ENCODE measurements around the gene ANO6. TPM values are rescaled to one million over a fixed set of nuclear protein-coding genes. Genes with fewer than 3 reads are reported as not detected.

The ANO6 gene
- total and polyA plus RNA-seq, 2 donors (not counting 1 experiment from before 2014, with no cell fraction given): 6.6 to 19.5 TPM

GRCh38 chr12:45431126-45431525, 215.2 kb downstream of the ANO6 start:
- H3K4me1 ChIP-seq (ENCODE audit: control insufficient read depth in 2 of 2, insufficient read depth in 2 of 2, low read length in 2 of 2): no peaks in the 10 kb centered on the region
- ATAC-seq (ENCODE audit: low read depth) (no peak), DNase-seq (no peak)
- no peak overlapping the region for H3K4me3 ChIP-seq (ENCODE audit: control extremely low read depth in 1 of 5, extremely low read depth in 1 of 5, insufficient read depth in 1 of 5, low read depth in 2 of 5, low read length in 4 of 5)
- no peaks in the 10 kb centered on the region for H3K79me2 ChIP-seq (ENCODE audit: control insufficient read depth, insufficient read depth, low read length)
- no peaks in the 10 kb centered on the region for H3K9me3 ChIP-seq (ENCODE audit: control extremely low read depth in 1 of 3, control insufficient read depth in 2 of 3, insufficient read depth in 1 of 3, low read length in 2 of 3)
- no peak overlapping the region for H3K27ac ChIP-seq (ENCODE audit: low read length in 2 of 2)
- intact Hi-C loops (cut with micrococcal nuclease): no loop called here
- POLR2A ChIA-PET: no interaction called here
- H3K9ac ChIP-seq (ENCODE audit: low read length): no peak overlapping the region
- H4K20me1 ChIP-seq (ENCODE audit: control insufficient read depth, insufficient read depth, low read length, poor library complexity, severe bottlenecking): no peaks in the 10 kb centered on the region
- Mint-ChIP-seq H3K27ac (no peak overlapping the region), H3K4me3 (no peak overlapping the region), H3K4me1 (no peaks in the 10 kb centered on the region), H3K9me3 (ENCODE audit: insufficient read depth) (no peaks in the 10 kb centered on the region), H3K27me3 (no peaks in the 10 kb centered on the region)
- H3K4me2 ChIP-seq (replicated peaks; ENCODE audit: low read depth, low read length, poor library complexity, severe bottlenecking): no peak overlapping the region
- no peaks in the 10 kb centered on the region for H3K27me3 ChIP-seq (replicated peaks in 1 of 4; ENCODE audit: control extremely low read depth in 1 of 4, control insufficient read depth in 3 of 4, insufficient read depth in 4 of 4, low read length in 3 of 4)
- CTCF ChIA-PET: no interaction called here
- no peak overlapping the region for H2AFZ ChIP-seq (ENCODE audit: insufficient read depth, low read depth, low read length, poor library complexity, severe bottlenecking)
- peaks cover 0 to 6% of the 10 kb centered on the region in 2 experiments for H3K36me3 ChIP-seq (replicated peaks in 1 of 2; ENCODE audit: control extremely low read depth in 1 of 2, control insufficient read depth in 1 of 2, extremely low read depth in 1 of 2, insufficient read depth in 2 of 2, low read length in 1 of 2)
- TF ChIP-seq CTCF (IDR thresholded peaks at IDR 0.05): no peak
- TF ChIP-seq EZH2 (IDR thresholded peaks at IDR 0.05; ENCODE audit: borderline replicate concordance, insufficient read depth, low read depth, low read length, poor library complexity, severe bottlenecking): no peak
- 100% methylated on average over 1 of the region's 5 CpGs for WGBS (ENCODE audit: insufficient coverage)

GRCh38 chr12:45432710-45433109, 216.8 kb downstream of the ANO6 start:
- no peaks in the 10 kb centered on the region for H3K9me3 ChIP-seq (ENCODE audit: control extremely low read depth in 1 of 3, control insufficient read depth in 2 of 3, insufficient read depth in 1 of 3, low read length in 2 of 3)
- no peak for ATAC-seq (ENCODE audit: low read depth)
- H3K27ac ChIP-seq (ENCODE audit: low read length in 2 of 2): no peak overlapping the region
- no peaks in the 10 kb centered on the region for H3K27me3 Mint-ChIP-seq
- TF ChIP-seq EZH2 (IDR thresholded peaks at IDR 0.05; ENCODE audit: borderline replicate concordance, insufficient read depth, low read depth, low read length, poor library complexity, severe bottlenecking) (no peak), CTCF (IDR thresholded peaks at IDR 0.05) (no peak)
- POLR2A ChIA-PET: no interaction called here
- H3K4me1 ChIP-seq (ENCODE audit: control insufficient read depth in 2 of 2, insufficient read depth in 2 of 2, low read length in 2 of 2): no peaks in the 10 kb centered on the region
- no peak overlapping the region for H3K4me3 ChIP-seq (ENCODE audit: control extremely low read depth in 1 of 5, extremely low read depth in 1 of 5, insufficient read depth in 1 of 5, low read depth in 2 of 5, low read length in 4 of 5)
- no peak for DNase-seq
- CTCF ChIA-PET: no interaction called here
- intact Hi-C loops (cut with micrococcal nuclease): no loop called here
- no peak overlapping the region for H3K4me2 ChIP-seq (replicated peaks; ENCODE audit: low read depth, low read length, poor library complexity, severe bottlenecking)
- no peak overlapping the region for H3K4me3 Mint-ChIP-seq
- 92% methylated on average over 1 of the region's 5 CpGs for WGBS (ENCODE audit: insufficient coverage)
- no peaks in the 10 kb centered on the region for H4K20me1 ChIP-seq (ENCODE audit: control insufficient read depth, insufficient read depth, low read length, poor library complexity, severe bottlenecking)
- H3K27ac Mint-ChIP-seq: no peak overlapping the region
- no peak overlapping the region for H3K9ac ChIP-seq (ENCODE audit: low read length)
- no peaks in the 10 kb centered on the region for H3K27me3 ChIP-seq (replicated peaks in 1 of 4; ENCODE audit: control extremely low read depth in 1 of 4, control insufficient read depth in 3 of 4, insufficient read depth in 4 of 4, low read length in 3 of 4)
- no peak overlapping the region for H2AFZ ChIP-seq (ENCODE audit: insufficient read depth, low read depth, low read length, poor library complexity, severe bottlenecking)
- no peaks in the 10 kb centered on the region for H3K9me3 Mint-ChIP-seq (ENCODE audit: insufficient read depth)
- no peaks in the 10 kb centered on the region for H3K79me2 ChIP-seq (ENCODE audit: control insufficient read depth, insufficient read depth, low read length)
- no peaks in the 10 kb centered on the region for H3K4me1 Mint-ChIP-seq
- no peaks in the 10 kb centered on the region for H3K36me3 ChIP-seq (replicated peaks in 1 of 2; ENCODE audit: control extremely low read depth in 1 of 2, control insufficient read depth in 1 of 2, extremely low read depth in 1 of 2, insufficient read depth in 2 of 2, low read length in 1 of 2)

Data from B cell (primary cell).